NCI-H2107 treated with DMSO at 0.1 percent for 48 hours (cell line): ENCODE measurements around the gene ADCY4.
"Not testable (repeated sequence)": the region's sequence is repeated elsewhere in the genome, so short reads cannot be mapped to it uniquely, and the experiment has no call there.

Experiments used
- DNase-seq: peaks from one replicate; lab custom pipeline; 2025; ENCODE audit not compliant: unreplicated experiment; lab: John Stamatoyannopoulos, UW

The ADCY4 gene

DNA sequence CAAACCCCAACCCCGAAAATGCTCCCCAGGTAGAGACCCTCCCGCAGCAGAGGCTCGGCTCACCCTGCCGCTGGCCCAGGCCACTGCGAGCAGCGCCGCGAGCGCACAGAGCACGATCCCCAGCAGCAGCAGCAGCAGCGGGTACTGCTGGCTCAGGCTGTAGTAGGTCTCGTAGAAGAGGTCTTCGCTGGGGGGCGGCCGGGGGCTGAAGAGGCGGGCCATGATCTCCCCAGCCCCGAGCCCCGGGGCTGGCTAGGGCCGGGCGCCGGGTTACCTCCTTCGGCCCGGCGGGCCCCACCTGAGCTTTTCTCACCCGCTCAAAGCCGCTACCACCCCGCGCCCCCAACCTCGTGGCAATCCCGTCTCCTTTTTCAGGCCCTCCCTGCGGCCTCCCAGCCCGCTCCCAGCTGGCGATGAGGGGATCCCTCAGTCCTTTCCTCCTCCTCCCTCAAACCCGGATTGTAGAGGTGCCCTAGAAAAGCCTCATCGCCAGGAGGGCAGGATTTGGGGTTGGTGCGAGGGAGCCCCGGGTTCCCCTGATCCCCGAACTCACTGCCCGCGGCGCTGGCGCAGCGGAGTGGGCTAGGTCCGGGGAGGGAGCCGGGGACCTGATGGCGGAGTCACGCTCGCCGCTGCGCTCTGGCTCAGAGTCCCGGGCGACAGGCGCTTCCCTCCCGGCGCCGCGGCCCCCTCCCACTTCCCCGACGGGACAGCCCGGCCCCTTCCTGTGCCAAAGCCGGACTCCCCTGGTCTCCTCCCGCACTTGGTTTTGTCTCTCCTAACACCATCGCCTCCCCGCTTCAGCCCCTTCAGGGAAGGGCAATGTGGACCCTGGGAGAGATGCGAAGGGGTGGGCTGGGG, at the start of gene ADCY4:
Gene ADCY4 (minus strand): TSS at position 641 of the 861 bp plus-strand sequence. CDS start 419 bp downstream, at position 222.
- DNase-seq: no peak

GRCh38 chr14:24384169-24384568, 49.3 kb upstream of the ADCY4 start:
- DNase-seq: no peak

GRCh38 chr14:24382064-24382371, 47.1 kb upstream of the ADCY4 start:
- DNase-seq: no peak

DNA sequence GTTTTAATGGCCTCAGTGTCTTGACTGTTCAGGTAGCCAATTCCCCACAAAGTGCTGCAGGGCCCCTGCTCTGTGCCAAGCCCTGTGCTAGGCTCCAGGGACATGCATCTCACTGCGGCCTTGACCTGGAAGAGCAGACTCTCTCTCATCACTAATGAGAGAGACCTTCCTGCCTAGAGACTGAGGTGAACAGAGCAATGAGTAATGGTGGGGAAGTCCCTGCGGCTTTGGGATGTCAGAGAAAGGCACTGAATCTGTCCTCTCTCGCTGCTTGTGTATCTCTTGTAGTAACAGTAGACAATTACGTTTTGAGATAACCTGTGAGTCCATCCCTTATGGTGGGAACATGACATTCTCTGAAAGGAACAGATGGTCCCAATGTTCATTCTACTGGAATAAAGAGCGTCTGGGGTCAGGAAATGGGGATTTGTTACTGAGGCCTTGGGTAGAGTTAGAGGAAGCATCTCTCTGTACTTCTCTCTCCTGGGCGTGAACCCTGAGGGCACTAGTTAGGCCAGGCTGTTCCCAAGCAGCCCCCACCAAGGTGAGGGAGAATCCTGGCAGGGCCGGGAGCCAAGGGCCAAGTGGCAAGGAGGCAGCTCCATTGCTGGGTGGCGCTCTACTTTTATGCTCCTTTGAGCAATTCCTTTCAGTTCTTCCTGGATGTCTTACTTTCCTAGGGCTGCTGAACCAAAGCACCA, 46.6 kb upstream of the ADCY4 start:
- no peak for DNase-seq

GRCh38 chr14:24379907-24380730, 45.2 kb upstream of the ADCY4 start:
- DNase-seq: no peak

DNA sequence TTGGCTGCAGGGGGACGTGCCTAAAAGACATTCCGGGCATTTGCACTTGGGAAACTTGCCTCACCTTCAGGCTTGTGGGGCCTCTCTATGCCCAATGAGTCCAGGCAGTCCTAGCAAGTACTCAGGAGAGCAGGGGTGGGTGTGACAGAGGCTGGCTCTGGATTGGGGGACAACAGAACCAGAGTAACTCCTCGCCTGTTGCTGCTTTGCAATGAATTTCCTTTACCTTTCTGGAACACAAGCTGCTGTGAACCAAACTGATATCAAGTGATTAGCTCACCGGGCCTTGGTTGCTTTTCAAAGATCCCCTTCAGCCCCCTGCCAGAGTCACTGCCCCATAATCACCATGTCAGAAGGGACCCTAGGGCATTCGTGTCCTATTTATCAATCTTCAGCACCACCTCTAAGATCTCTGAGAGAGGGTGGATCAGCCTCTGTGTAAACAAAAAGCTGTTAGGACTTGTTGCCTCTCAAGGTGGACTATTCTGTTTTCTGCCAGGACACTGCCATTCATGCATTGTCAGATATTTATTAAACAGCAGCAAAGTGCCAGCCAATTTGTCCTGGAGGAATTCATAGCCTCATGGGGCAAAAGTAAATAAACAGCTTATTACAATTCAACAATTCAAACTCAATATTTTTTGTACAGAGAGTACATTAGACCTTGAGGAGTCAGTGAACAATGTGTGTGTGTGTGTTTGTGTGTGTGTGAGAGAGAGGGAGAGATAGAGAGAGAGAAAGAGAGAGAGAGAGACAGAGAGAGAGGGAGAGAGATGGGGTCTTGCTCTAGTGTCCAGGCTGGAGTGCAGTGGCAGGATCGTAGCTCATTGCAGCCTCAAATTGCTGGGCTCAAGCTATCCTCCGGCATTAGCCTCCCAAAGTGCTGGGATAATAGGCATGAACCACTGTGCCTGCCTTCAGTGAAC, 44.4 kb upstream of the ADCY4 start:
- DNase-seq: no peak

DNA sequence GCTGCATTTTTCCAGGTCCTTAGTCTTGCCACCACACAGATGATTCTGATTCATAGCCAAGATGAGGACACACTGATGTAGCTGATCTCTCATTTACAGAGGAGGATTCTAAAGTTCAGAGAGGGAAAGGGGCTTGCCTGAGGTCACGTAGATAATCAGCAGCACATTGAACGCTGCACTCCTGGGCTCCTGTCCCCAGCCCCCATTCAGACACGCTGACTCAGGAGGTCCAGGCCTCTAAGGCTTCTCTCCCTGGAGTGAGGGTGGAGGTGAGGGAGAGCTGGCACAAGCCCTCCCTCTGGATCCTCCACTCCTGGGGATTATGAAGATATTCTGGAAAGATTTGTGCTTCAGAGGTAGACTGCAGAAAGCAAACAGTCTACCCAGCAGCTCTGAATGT, 43.5 kb upstream of the ADCY4 start:
- no peak for DNase-seq

DNA sequence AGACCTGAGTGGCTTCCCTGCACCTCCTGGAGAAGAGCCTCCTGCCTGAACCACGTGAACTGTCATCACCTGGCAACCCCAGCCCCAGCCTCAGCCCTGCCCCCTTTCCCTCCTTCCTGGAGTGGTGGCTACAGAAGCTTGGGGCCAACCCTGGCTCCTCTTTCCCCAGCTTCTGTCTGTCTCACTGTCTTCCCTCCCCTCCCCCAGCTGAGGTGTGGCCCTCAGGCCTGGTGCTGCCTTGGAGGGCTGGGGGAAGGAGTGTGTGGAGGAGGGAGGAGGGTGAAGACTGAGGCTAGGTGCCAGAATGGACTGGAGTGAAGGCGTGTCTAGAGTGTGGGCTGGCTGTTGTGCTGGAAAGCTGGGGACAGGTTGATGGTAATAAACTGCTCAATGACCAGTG, 42.8 kb upstream of the ADCY4 start:
- DNase-seq: no peak

DNA sequence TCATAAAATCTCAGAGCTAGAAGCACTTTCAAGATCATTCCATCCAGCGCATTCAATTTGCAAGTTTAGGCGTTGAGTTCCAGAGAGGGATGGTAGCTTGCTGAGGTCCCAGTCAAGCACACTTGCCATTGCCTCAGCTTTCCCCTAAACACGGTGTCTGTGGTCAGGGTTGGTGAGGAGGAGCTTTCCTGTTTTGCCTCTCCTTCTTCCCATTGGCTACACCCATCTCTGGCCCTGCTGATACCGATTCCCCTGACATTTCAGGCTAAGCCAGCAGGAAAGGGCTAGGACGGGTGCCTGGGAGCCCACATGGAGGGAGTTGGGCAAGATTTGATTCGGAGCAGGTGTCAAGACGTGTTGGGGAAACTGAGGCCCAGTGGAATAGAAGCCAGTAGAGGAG, 42.3 kb upstream of the ADCY4 start:
- no peak for DNase-seq

DNA sequence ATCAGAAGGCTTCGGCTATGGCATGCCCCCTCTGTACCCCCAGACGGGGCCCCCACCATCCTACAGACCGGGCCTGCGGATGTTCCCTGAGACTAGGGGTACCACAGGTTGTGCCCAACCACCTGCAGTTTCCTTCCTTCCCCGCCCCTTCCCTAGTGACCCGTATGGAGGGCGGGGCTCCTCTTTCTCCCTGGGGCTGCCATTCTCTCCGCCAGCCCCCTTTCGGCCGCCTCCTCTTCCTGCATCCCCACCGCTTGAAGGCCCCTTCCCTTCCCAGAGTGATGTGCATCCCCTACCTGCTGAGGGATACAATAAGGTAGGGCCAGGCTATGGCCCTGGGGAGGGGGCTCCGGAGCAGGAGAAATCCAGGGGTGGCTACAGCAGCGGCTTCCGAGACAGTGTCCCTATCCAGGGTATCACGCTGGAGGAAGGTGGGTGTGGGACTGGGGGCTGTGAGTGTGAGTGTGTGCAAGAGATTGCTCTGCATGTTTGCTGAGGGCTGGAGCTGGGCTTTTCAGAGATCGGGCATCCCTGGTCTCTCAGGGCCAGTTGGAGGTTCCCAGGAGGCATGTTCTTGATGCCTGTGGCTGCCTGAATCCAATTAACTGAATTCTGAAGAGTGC, 41.7 kb upstream of the ADCY4 start:
- no peak for DNase-seq

DNA sequence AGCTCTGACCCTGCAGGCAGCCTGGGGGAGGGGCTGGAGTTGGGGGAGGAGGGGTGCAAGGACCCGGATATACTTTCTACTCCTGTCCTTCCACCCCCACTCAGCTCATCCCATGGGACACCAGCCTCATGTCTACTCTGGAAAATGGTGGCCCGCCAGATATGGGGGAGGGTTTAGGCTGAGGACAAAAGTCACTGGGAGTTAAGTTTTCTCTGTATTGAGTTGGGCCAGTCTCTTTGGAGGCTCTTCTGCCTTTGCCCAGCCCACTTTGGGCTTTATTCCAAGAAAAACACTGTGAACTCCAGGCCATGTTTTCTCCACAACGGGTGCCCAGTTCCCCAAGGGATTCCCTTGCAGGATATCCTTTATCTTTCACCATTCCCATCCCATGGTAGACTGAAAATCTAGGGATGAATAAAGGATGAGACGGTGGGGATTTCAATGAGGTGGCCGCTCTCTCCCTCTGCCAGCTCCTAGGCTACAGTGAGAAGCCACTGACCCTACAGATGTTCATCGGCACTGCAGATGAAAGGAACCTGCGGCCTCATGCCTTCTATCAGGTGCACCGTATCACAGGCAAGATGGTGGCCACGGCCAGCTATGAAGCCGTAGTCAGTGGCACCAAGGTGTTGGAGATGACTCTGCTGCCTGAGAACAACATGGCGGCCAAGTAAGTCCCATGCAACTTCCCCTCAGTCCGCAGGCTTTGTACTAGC, 38.0 kb upstream of the ADCY4 start:
- DNase-seq: no peak

DNA sequence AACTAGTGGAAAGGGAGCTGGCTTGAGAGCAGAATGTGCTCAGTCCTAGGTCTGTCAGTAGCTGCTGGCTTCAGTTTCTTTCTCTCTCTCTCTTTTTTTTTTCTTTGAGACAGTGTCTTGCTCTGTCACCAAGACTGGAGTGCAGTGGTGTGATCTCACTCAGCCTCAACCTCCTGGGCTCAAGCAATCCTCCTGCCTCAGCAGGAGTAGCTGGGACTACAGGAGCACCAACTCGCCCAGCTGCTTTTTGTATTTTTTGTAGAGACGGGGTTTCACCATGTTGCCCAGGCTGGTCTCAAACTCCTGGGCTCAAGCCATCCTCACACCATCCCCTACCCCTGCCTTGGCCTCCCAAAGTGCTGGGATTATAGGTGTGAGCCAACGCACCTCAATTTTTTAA, 36.7 kb upstream of the ADCY4 start:
- not testable (repeated sequence) for DNase-seq

GRCh38 chr14:24370748-24371147, 35.9 kb upstream of the ADCY4 start:
- no peak for DNase-seq

DNA sequence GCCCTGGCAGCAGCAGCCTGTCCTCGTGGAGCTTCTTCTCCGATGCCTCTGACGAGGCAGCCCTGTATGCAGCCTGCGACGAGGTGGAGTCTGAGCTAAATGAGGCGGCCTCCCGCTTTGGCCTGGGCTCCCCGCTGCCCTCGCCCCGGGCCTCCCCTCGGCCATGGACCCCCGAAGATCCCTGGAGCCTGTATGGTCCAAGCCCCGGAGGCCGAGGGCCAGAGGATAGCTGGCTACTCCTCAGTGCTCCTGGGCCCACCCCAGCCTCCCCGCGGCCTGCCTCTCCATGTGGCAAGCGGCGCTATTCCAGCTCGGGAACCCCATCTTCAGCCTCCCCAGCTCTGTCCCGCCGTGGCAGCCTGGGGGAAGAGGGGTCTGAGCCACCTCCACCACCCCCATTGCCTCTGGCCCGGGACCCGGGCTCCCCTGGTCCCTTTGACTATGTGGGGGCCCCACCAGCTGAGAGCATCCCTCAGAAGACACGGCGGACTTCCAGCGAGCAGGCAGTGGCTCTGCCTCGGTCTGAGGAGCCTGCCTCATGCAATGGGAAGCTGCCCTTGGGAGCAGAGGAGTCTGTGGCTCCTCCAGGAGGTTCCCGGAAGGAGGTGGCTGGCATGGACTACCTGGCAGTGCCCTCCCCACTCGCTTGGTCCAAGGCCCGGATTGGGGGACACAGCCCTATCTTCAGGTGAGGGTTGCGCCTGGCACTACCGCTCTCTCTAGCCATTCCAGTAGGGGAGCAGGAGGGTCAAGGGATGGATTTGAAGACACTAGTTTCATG, 35.2 kb upstream of the ADCY4 start:
- no peak for DNase-seq

DNA sequence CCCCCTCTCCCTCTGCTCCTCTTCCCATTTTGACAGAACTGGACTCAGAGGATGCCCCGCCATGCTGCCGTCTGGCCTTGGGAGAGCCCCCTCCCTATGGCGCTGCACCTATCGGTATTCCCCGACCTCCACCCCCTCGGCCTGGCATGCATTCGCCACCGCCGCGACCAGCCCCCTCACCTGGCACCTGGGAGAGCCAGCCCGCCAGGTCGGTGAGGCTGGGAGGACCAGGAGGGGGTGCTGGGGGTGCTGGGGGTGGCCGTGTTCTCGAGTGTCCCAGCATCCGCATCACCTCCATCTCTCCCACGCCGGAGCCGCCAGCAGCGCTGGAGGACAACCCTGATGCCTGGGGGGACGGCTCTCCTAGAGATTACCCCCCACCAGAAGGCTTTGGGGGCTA, 34.6 kb upstream of the ADCY4 start:
- no peak for DNase-seq

- no peak for DNase-seq
Observed at GRCh38 chr14:24368562-24369252, 33.8 kb upstream of the ADCY4 start.

GRCh38 chr14:24368212-24368561, 33.3 kb upstream of the ADCY4 start:
- DNase-seq: no peak

DNA sequence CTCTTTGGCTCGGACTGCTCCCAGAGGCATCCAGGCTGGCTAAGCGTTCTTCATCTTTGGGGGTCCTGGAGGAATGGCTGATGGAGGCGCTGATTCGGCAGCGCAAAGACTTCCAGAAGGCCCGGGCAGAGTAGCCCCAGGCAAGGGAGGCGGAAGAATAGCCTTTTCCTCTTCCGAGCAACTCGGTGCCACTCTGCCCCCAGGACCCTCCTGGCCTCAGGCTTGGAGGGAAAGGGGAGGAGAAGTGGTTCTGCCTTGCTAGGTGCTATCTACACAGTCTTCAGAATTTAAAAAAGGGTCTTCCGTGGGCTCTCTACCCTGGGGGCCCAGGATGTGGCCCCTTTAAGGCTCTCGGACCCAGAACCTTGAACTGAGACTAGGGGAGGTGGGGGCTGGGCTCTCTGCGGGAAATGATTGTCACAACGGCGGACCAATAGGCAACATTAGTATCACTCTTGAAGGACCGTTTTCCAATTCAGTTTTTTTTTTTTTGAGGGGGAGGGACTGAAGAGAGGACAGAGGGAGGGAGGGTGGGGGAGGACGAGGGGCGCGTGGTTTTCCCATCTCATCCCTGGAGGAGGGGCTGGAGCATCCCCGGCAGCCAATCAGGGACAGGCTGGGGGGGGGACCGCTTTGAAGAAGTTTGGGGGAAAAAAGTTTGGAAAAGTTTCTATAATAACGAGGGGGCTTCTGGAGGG, 32.8 kb upstream of the ADCY4 start, which contains the start of gene NFATC4:
Gene NFATC4 (plus strand): TSS at position 671 of the 698 bp plus-strand sequence. CDS start 157 bp downstream, outside the sequence.
- DNase-seq: peak; percentile 89
